Erythroblast (primary cell): ENCODE results near the gene CBX4.

ENCODE experiments used
- GATA1 ChIP-seq: IDR thresholded peaks from 2 replicates; pipeline ENCODE4 v1.6.1; 2011; ENCODE audit warnings: low read depth, mild to moderate bottlenecking, control low read depth, low read length, moderate library complexity
- POLR2A ChIP-seq: IDR thresholded peaks from 2 replicates; pipeline ENCODE4 v1.6.1; 2011; ENCODE audit warnings: mild to moderate bottlenecking, low read length

- no peak for TF ChIP-seq POLR2A
- TF ChIP-seq GATA1, result no peak
Observed at GRCh38 chr17:79813297-79814126, 25.7 kb downstream of the CBX4 start.
